CD14-positive monocyte (primary cell): ENCODE measurements around the gene ICAM3. TPM values are rescaled to one million over a fixed set of nuclear protein-coding genes. Genes with fewer than 3 reads are reported as not detected.

Source experiments
- DNase-seq, 3 donors: peaks; one replicate each; pipeline ENCODE4 v3.0.0-alpha.2; 2011 to 2022
- H2AFZ ChIP-seq: 2 replicates; pipeline ENCODE4 v1.6.0; 2012; ENCODE audit warnings: mild to moderate bottlenecking, low read depth, low read length, inconsistent platforms; ENCODE audit not compliant: insufficient read depth, poor library complexity, severe bottlenecking
- H3K27ac ChIP-seq, 2 donors: 1 replicate in 1 of 2; 2 replicates in 1 of 2; pipeline ENCODE4 v1.5.1; 2012 to 2013; ENCODE audit warnings: low read length in 2 of 2, control low read depth in 1 of 2, inconsistent platforms in 1 of 2, low read depth in 1 of 2, mild to moderate bottlenecking in 1 of 2
- H3K27me3 ChIP-seq, 2 donors: one replicate each; pipeline versions ENCODE4 v1.6.0 to v1.6.1; 2011 to 2013; ENCODE audit warnings: low read length in 2 of 2; ENCODE audit not compliant: control insufficient read depth in 2 of 2, insufficient read depth in 2 of 2
- H3K36me3 ChIP-seq, 2 donors: replicated peaks in 1 of 2; 1 replicate in 1 of 2; 2 replicates in 1 of 2; pipeline versions ENCODE4 v1.5.1 to v1.6.1; 2012 to 2013; ENCODE audit warnings: low read length in 2 of 2, control low read depth in 1 of 2, inconsistent platforms in 1 of 2, mild to moderate bottlenecking in 1 of 2; ENCODE audit not compliant: insufficient read depth in 2 of 2, control insufficient read depth in 1 of 2
- H3K4me1 ChIP-seq, 2 donors: 1 replicate in 1 of 2; 2 replicates in 1 of 2; pipeline versions ENCODE4 v1.5.1 to v1.6.1; 2012 to 2013; ENCODE audit warnings: low read length in 2 of 2, control low read depth in 1 of 2, inconsistent platforms in 1 of 2, mild to moderate bottlenecking in 1 of 2, moderate library complexity in 1 of 2; ENCODE audit not compliant: insufficient read depth in 2 of 2, control insufficient read depth in 1 of 2
- H3K4me2 ChIP-seq: replicated peaks from 2 replicates; pipeline ENCODE3; 2012; ENCODE audit warnings: low read length, moderate library complexity, mild to moderate bottlenecking; ENCODE audit not compliant: poor library complexity, severe bottlenecking; ENCODE audit errors: extremely low read depth
- H3K4me3 ChIP-seq, 3 experiments: fragments of 200-600 bp in 1 of 3; sonication (generic) in 1 of 3; replicated peaks in 1 of 3; 1 replicate in 2 of 3; 2 replicates in 1 of 3; pipeline ENCODE4 v1.5.1; 2011 to 2013; ENCODE audit warnings: low read length in 3 of 3, mild to moderate bottlenecking in 3 of 3, control low read depth in 2 of 3, low read depth in 2 of 3, inconsistent platforms in 1 of 3, moderate library complexity in 1 of 3
- H3K79me2 ChIP-seq: 2 replicates; pipeline ENCODE4 v1.6.0; 2012; ENCODE audit warnings: mild to moderate bottlenecking, control low read depth, inconsistent platforms, low read length, moderate library complexity; ENCODE audit not compliant: insufficient read depth
- H3K9ac ChIP-seq: 2 replicates; pipeline ENCODE4 v1.6.0; 2017; ENCODE audit warnings: low read length, mild to moderate bottlenecking; ENCODE audit not compliant: insufficient read depth, poor library complexity, severe bottlenecking
- H3K9me3 ChIP-seq, 2 donors: replicated peaks in 1 of 2; 1 replicate in 1 of 2; 2 replicates in 1 of 2; pipeline versions ENCODE4 v1.5.1 to v1.6.1; 2012 to 2013; ENCODE audit warnings: low read length in 2 of 2, control low read depth in 1 of 2; ENCODE audit not compliant: control insufficient read depth in 1 of 2, insufficient read depth in 1 of 2
- H4K20me1 ChIP-seq: 2 replicates; pipeline ENCODE4 v1.6.0; 2012; ENCODE audit warnings: mild to moderate bottlenecking, low read length, control low read depth, moderate library complexity; ENCODE audit not compliant: insufficient read depth
- H3K27ac Mint-ChIP-seq, 7 donors: one replicate each; pipeline ENCODE4 v1.8.0; 2020; ENCODE audit warnings: mild to moderate bottlenecking in 7 of 7, mixed read lengths in 7 of 7, moderate library complexity in 6 of 7, inconsistent platforms in 2 of 7
- H3K27me3 Mint-ChIP-seq, 3 donors: one replicate each; pipeline ENCODE4 v1.8.0; 2021 to 2022; ENCODE audit warnings: low read depth in 3 of 3, mild to moderate bottlenecking in 3 of 3, mixed read lengths in 3 of 3, moderate library complexity in 3 of 3, inconsistent platforms in 1 of 3
- H3K36me3 Mint-ChIP-seq, 2 donors: one replicate each; pipeline ENCODE4 v1.8.0; 2020; ENCODE audit warnings: mixed read lengths in 2 of 2, inconsistent platforms in 1 of 2, mild to moderate bottlenecking in 1 of 2
- H3K4me1 Mint-ChIP-seq: one replicate; pipeline ENCODE4 v1.8.0; 2020; ENCODE audit warnings: mild to moderate bottlenecking, mixed read lengths
- H3K4me3 Mint-ChIP-seq, 2 donors: one replicate each; pipeline ENCODE4 v1.8.0; 2020; ENCODE audit warnings: mild to moderate bottlenecking in 2 of 2, mixed read lengths in 2 of 2, moderate library complexity in 1 of 2
- H3K9me3 Mint-ChIP-seq, 7 donors: one replicate each; pipeline ENCODE4 v1.8.0; 2020 to 2022; ENCODE audit warnings: mixed read lengths in 7 of 7, mild to moderate bottlenecking in 6 of 7, moderate library complexity in 6 of 7, inconsistent platforms in 2 of 7
- WGBS: methylation state at CpG from one replicate; pipeline ENCODE4 v1.1.5; 2013; ENCODE audit warnings: missing lambda C conversion rate; ENCODE audit not compliant: insufficient coverage; 5-methylcytosine and 5-hydroxymethylcytosine counted together
- intact Hi-C, 2 donors: fragments of 100-400 bp; cut with micrococcal nuclease; formaldehyde crosslinking; loops; one replicate each; pipeline versions ENCODE4 v1.15.0 to v1.15.1; 2023
- polyA plus RNA-seq, 3 donors: library from polyadenylated mRNA; depleted of rRNA in 1 of 3; unstranded in 2 of 3; stranded (reverse) in 1 of 3; fragments of 300-500 nt in 2 of 3; fragments of >200 nt in 1 of 3; fragmentation: Illumina TruSeq in 2 of 3; gene quantifications; 1 replicate in 2 of 3; 2 replicates in 1 of 3; pipeline ENCODE4 v1.2.3, GENCODE V29; 2012 to 2021
- TF ChIP-seq, protein P1 (sequence below): fragments of 200-600 bp; IDR thresholded peaks from one replicate; pipeline ENCODE4 v1.8.0; 2022; ENCODE audit warnings: antibody characterized with exemption, mild to moderate bottlenecking

The ICAM3 gene
- polyA plus RNA-seq, 3 donors = 189 to 234 (median 198) TPM

DNA sequence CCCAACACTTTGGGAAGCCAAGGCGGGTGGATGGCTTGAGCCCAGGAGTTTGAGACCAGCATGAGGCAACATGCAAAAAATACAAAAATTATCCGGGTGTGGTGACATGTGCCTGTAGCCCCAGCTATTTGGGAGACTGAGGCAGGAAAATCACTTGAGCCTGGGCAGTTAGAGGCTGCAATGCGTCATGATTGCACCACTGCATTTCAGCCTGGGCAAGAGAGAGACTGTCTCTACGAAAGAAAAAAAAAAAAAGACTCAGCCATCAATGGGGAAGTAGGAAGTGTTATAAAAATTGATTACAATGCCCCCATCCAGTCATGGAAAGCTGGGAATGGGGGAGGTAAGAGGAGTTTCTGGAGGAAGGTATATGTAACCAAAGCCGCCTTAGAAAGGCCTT is 35.5 kb upstream of the ICAM3 start:
- H3K4me3 Mint-ChIP-seq = no peak overlapping the region
- no peak overlapping the region for H2AFZ ChIP-seq
- peak overlapping the region; percentile 66 to 97 (median 86) for H3K27ac Mint-ChIP-seq
- H3K27me3 Mint-ChIP-seq = no peaks in the 10 kb centered on the region
- H3K79me2 ChIP-seq = peaks cover 63% of the 10 kb centered on the region
- intact Hi-C loops = loop anchor here (5.0 kb wide), 1 partner anchor 43 kb away; the partner anchor contains the start of gene RAVER1 (in 2 of the 2)
- H3K4me2 ChIP-seq = peak overlapping the region; percentile 11
- H3K9me3 ChIP-seq = no peaks in the 10 kb centered on the region
- peak overlapping the region; percentile 30 to 40 for H3K27ac ChIP-seq
- no peak overlapping the region for H3K4me3 ChIP-seq
- H3K4me1 ChIP-seq = peaks cover 52 to 56% of the 10 kb centered on the region in 2 donors
- H3K36me3 Mint-ChIP-seq = peaks cover 32 to 65% of the 10 kb centered on the region in 2 donors
- H4K20me1 ChIP-seq = peaks cover 10% of the 10 kb centered on the region
- H3K9ac ChIP-seq = no peak overlapping the region
- peaks cover 35 to 36% of the 10 kb centered on the region in 2 donors for H3K36me3 ChIP-seq
- 50% methylated on average over 3 of the region's 5 CpGs for WGBS
- H3K9me3 Mint-ChIP-seq = no peaks in the 10 kb centered on the region
- no peaks in the 10 kb centered on the region for H3K27me3 ChIP-seq
- DNase-seq = peak; percentile 49 to 78 (median 65)
- H3K4me1 Mint-ChIP-seq = peaks cover 46% of the 10 kb centered on the region
- TF ChIP-seq, protein P1, sequence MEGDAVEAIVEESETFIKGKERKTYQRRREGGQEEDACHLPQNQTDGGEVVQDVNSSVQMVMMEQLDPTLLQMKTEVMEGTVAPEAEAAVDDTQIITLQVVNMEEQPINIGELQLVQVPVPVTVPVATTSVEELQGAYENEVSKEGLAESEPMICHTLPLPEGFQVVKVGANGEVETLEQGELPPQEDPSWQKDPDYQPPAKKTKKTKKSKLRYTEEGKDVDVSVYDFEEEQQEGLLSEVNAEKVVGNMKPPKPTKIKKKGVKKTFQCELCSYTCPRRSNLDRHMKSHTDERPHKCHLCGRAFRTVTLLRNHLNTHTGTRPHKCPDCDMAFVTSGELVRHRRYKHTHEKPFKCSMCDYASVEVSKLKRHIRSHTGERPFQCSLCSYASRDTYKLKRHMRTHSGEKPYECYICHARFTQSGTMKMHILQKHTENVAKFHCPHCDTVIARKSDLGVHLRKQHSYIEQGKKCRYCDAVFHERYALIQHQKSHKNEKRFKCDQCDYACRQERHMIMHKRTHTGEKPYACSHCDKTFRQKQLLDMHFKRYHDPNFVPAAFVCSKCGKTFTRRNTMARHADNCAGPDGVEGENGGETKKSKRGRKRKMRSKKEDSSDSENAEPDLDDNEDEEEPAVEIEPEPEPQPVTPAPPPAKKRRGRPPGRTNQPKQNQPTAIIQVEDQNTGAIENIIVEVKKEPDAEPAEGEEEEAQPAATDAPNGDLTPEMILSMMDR = no peak

DNA sequence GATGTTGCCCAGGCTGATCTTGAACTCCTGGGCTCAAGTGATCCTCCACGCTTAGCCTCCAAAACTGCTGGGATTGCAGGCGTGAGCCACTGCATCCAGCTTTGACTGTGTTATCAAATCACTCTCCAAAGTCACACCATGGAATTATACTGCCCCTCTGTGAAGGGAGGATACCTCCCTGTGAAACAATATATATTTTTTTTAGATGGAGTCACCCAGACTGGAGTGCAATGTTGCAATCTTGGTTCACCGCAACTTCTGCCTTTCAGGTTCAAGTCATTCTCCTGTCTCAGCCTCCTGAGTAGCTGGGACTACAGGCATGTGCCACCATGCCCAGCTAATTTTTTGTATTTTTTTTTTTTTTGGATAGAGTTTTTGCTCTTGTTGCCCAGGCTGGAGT is 33.3 kb upstream of the ICAM3 start:
- Mint-ChIP-seq H3K27ac (peak overlapping the region; percentile 96 to 99 (median 97)), H3K27me3 (no peaks in the 10 kb centered on the region), H3K4me1 (peaks cover 35% of the 10 kb centered on the region), H3K36me3 (peaks cover 44 to 76% of the 10 kb centered on the region in 2 donors), H3K9me3 (no peaks in the 10 kb centered on the region), H3K4me3 (peak overlapping the region; percentile 39 to 65)
- TF ChIP-seq, protein P1 = no peak
- WGBS = 0% methylated on average over 1 of the region's 3 CpGs
- peak overlapping the region; percentile 43 for H3K9ac ChIP-seq
- no peak overlapping the region for H2AFZ ChIP-seq
- peak overlapping the region; percentile 85 to 88 for H3K27ac ChIP-seq
- H4K20me1 ChIP-seq = peaks cover 21% of the 10 kb centered on the region
- H3K27me3 ChIP-seq = no peaks in the 10 kb centered on the region
- H3K4me2 ChIP-seq = peak overlapping the region; percentile 59
- intact Hi-C loops = loop anchor here (5.0 kb wide), 1 partner anchor 40 kb away; the partner anchor contains the start of gene RAVER1 (in 2 of the 2)
- peaks cover 33 to 39% of the 10 kb centered on the region in 2 donors for H3K4me1 ChIP-seq
- peaks cover 45 to 49% of the 10 kb centered on the region in 2 donors for H3K36me3 ChIP-seq
- no peaks in the 10 kb centered on the region for H3K9me3 ChIP-seq
- H3K79me2 ChIP-seq = peaks cover 64% of the 10 kb centered on the region
- peak; percentile 87 to 93 (median 92) for DNase-seq
- H3K4me3 ChIP-seq = peak overlapping the region in 1 of 3 experiments; percentile 29
